Activated CD8-positive, alpha-beta T cell treated with anti-CD3 and anti-CD28 coated beads for 36 hours (primary cell): ENCODE measurements around the gene NEURL3. TPM values are rescaled to one million over a fixed set of nuclear protein-coding genes. Genes with fewer than 3 reads are reported as not detected.

ENCODE experiments used
- ATAC-seq: fragments of 200-7000 bp; cut with Tn5 transposase; one replicate; pipeline ENCODE4 v1.10.0; 2021; ENCODE audit warnings: mild to moderate bottlenecking, moderate library complexity
- CTCF ChIA-PET: fragments of 350-600 bp; sonication (Branson Sonifier 250); formaldehyde crosslinking; loops from one replicate; lab custom pipeline; 2021; ENCODE audit warnings: antibody characterized with exemption; lab: Charles Lee
- POLR2A ChIA-PET: fragments of 350-600 bp; sonication (Branson Sonifier 250); formaldehyde crosslinking; loops from one replicate; lab custom pipeline; 2021; ENCODE audit warnings: antibody characterized with exemption; lab: Charles Lee
- DNase-seq: peaks from one replicate; pipeline ENCODE4 v3.0.0-alpha.2; 2020
- H3K27ac Mint-ChIP-seq: one replicate; pipeline ENCODE4 v1.8.0; 2021; ENCODE audit warnings: mild to moderate bottlenecking, mixed read lengths
- H3K27me3 Mint-ChIP-seq: one replicate; pipeline ENCODE4 v1.8.0; 2021; ENCODE audit warnings: mixed read lengths
- H3K36me3 Mint-ChIP-seq: one replicate; pipeline ENCODE4 v1.8.0; 2021; ENCODE audit warnings: low read depth, mixed read lengths
- H3K4me1 Mint-ChIP-seq: one replicate; pipeline ENCODE4 v1.8.0; 2021; ENCODE audit warnings: low read depth, mixed read lengths
- H3K4me3 Mint-ChIP-seq: one replicate; pipeline ENCODE4 v1.8.0; 2021; ENCODE audit warnings: mild to moderate bottlenecking, moderate library complexity, mixed read lengths
- H3K9me3 Mint-ChIP-seq: one replicate; pipeline ENCODE4 v1.8.0; 2021; ENCODE audit warnings: mixed read lengths
- intact Hi-C: fragments of 100-400 bp; cut with micrococcal nuclease; formaldehyde crosslinking; loops from one replicate; pipeline ENCODE4 v1.10.0; 2022
- total RNA-seq, 2 experiments: library from RNA; stranded (reverse); gene quantifications; one replicate each; pipeline ENCODE4 v1.2.3, GENCODE V29; 2021
- TF ChIP-seq, protein P1 (sequence below): fragments of 200-600 bp; IDR thresholded peaks from one replicate; pipeline ENCODE4 v1.8.0; 2022; ENCODE audit warnings: antibody characterized with exemption, mild to moderate bottlenecking

NEURL3 gene
- total RNA-seq, 2 experiments from 2014 or later = 0.25 TPM; not detected in 1

DNA sequence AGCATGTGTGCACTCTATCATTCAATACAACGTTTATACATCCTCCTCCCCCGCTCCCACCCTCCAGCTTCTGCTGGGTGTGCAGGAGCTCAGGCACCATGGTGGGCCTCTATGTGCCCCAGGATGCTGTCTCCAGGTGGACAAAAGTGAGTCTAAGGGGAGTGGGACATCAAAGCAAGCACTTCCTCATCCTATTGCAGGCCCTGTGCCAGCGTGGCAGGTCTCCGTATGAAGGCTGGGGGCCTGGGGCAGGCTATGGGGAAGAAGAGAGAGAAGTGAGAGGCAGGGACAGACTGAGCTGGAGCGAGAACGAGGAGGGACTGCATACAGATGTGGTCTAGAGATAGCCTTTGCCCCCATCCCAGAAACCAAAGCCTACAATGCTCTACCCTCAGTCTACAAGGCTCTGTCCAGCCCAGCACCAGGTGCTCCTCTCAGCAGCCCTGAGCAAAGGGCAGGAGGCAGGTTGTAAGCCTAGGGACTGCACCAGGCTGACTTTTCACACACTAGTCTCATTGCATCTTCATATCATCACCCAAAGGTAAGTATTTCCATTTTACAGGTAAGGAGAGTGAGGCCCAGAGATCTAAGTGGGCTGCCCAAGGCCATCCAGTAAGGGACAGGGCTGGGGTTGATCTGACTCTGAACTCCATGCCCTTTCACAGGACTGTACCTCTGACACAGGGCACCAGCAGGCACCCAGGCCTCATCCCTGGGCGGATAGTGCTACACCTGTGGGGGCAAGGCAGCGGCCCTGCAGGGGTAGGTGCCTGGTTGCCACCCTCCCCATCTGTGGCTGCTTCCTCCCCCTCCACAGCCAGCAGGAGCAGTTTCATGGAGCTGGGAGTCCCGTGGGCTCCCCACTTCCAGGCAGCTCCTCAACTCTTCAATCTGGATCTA is 17.4 kb upstream of the NEURL3 start:
- DNase-seq = no peak
- Mint-ChIP-seq H3K27me3 (no peaks in the 10 kb centered on the region), H3K4me3 (no peak overlapping the region), H3K36me3 (no peaks in the 10 kb centered on the region), H3K9me3 (no peaks in the 10 kb centered on the region), H3K4me1 (peaks cover 28% of the 10 kb centered on the region), H3K27ac (no peak overlapping the region)
- ATAC-seq = no peak
- POLR2A ChIA-PET = interaction anchor here (0.7 to 23.0 kb wide), 2 partner anchors 12 to 25 kb away, joined by 3 to 438 read pairs; partner anchors contain the start of gene ARID5A
- intact Hi-C loops = no loop called here
- CTCF ChIA-PET = interaction anchor here (0.9 to 13.5 kb wide), 4 partner anchors 12 to 116 kb away, joined by 3 to 91 read pairs (median 4); no protein-coding TSS in a partner anchor
- TF ChIP-seq, protein P1, sequence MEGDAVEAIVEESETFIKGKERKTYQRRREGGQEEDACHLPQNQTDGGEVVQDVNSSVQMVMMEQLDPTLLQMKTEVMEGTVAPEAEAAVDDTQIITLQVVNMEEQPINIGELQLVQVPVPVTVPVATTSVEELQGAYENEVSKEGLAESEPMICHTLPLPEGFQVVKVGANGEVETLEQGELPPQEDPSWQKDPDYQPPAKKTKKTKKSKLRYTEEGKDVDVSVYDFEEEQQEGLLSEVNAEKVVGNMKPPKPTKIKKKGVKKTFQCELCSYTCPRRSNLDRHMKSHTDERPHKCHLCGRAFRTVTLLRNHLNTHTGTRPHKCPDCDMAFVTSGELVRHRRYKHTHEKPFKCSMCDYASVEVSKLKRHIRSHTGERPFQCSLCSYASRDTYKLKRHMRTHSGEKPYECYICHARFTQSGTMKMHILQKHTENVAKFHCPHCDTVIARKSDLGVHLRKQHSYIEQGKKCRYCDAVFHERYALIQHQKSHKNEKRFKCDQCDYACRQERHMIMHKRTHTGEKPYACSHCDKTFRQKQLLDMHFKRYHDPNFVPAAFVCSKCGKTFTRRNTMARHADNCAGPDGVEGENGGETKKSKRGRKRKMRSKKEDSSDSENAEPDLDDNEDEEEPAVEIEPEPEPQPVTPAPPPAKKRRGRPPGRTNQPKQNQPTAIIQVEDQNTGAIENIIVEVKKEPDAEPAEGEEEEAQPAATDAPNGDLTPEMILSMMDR = no peak

DNA sequence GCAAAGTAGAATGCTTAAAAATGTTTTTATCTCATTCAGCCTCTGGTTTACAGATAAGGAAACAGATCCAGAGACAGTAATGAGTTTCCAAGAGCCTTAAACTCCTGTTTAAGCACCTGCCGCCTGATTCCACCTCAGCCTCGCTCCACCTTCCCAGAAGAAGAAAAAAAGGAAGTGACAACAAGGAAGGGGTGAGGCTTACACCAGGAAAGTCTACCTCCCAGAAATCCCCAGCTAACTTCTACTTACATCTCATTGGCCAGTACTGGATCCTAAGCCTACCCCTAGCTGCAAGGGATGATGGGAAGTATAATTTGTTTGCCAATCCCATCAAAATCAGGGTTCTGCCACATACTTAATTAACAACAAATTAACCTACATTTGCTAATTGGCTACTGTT is 16.1 kb upstream of the NEURL3 start:
- peaks cover 22% of the 10 kb centered on the region for H3K4me1 Mint-ChIP-seq
- TF ChIP-seq, protein P1 = no peak
- no peak overlapping the region for H3K27ac Mint-ChIP-seq
- no peaks in the 10 kb centered on the region for H3K27me3 Mint-ChIP-seq
- ChIA-PET CTCF (interaction anchor here (0.9 to 13.5 kb wide), 3 partner anchors 11 to 115 kb away, joined by 3 to 91 read pairs (median 3); no protein-coding TSS in a partner anchor), POLR2A (interaction anchor here (23.0 kb wide), 1 partner anchor 26 kb away, joined by 438 read pairs; the partner anchor contains the start of gene ARID5A)
- H3K4me3 Mint-ChIP-seq = no peak overlapping the region
- no peaks in the 10 kb centered on the region for H3K36me3 Mint-ChIP-seq
- intact Hi-C loops = no loop called here
- ATAC-seq (no peak), DNase-seq (no peak)
- peaks cover 6% of the 10 kb centered on the region for H3K9me3 Mint-ChIP-seq

GRCh38 chr2:96520697-96521096 is 15.5 kb upstream of the NEURL3 start:
- intact Hi-C loops = no loop called here

GRCh38 chr2:96520231-96520630 is 15.1 kb upstream of the NEURL3 start:
- H3K4me3 Mint-ChIP-seq = no peak overlapping the region
- no peak for ATAC-seq
- CTCF ChIA-PET = interaction anchor here (13.5 kb wide), 1 partner anchor 10 kb away, joined by 91 read pairs; no protein-coding TSS in a partner anchor
- intact Hi-C loops = no loop called here
- H3K9me3 Mint-ChIP-seq = peaks cover 6% of the 10 kb centered on the region
- no peaks in the 10 kb centered on the region for H3K27me3 Mint-ChIP-seq
- POLR2A ChIA-PET = interaction anchor here (0.6 to 23.0 kb wide), 2 partner anchors 27 to 162 kb away, joined by 3 to 438 read pairs; partner anchors contain the start of gene ARID5A
- peaks cover 17% of the 10 kb centered on the region for H3K4me1 Mint-ChIP-seq
- H3K27ac Mint-ChIP-seq = no peak overlapping the region
- no peaks in the 10 kb centered on the region for H3K36me3 Mint-ChIP-seq
- TF ChIP-seq, protein P1 = no peak
- DNase-seq = no peak

More at GRCh38 chr2:96520697-96521096, 15.5 kb upstream of the NEURL3 start:
- TF ChIP-seq, protein P1 = no peak
- H3K27me3 Mint-ChIP-seq = no peaks in the 10 kb centered on the region
- no peaks in the 10 kb centered on the region for H3K36me3 Mint-ChIP-seq
- ATAC-seq = no peak
- POLR2A ChIA-PET = interaction anchor here (23.0 kb wide), 1 partner anchor 26 kb away, joined by 438 read pairs; the partner anchor contains the start of gene ARID5A
- H3K4me3 Mint-ChIP-seq = no peak overlapping the region
- no peak overlapping the region for H3K27ac Mint-ChIP-seq
- CTCF ChIA-PET = interaction anchor here (1.4 to 13.5 kb wide), 2 partner anchors 11 to 114 kb away, joined by 3 to 91 read pairs; no protein-coding TSS in a partner anchor
- no peak for DNase-seq
- peaks cover 6% of the 10 kb centered on the region for H3K9me3 Mint-ChIP-seq
- H3K4me1 Mint-ChIP-seq = peaks cover 17% of the 10 kb centered on the region
